GM12878 (cell line): ENCODE measurements around the gene BTF3. TPM values are rescaled to one million over a fixed set of nuclear protein-coding genes. Genes with fewer than 3 reads are reported as not detected.

Experiments
- CBX5 ChIP-seq: sonication (generic); IDR thresholded peaks from 2 replicates; pipeline ENCODE4 v1.6.1; 2016; ENCODE audit warnings: low read depth, moderate library complexity, mild to moderate bottlenecking, inconsistent platforms
- CHD2 ChIP-seq: IDR thresholded peaks from 2 replicates; pipeline ENCODE4 v1.6.1; 2011; ENCODE audit warnings: low read depth, low read length, improper control_type of control experiment, borderline replicate concordance
- EZH2 ChIP-seq: IDR thresholded peaks from 2 replicates; pipeline ENCODE4 v1.6.1; 2012; ENCODE audit warnings: low read depth, mild to moderate bottlenecking, control low read depth, inconsistent platforms, low read length, borderline replicate concordance; ENCODE audit not compliant: control insufficient read depth
- IRF4 ChIP-seq: IDR thresholded peaks from 2 replicates; pipeline ENCODE4 v1.6.1; 2011; ENCODE audit warnings: low read depth, low read length
- IRF5 ChIP-seq: fragments of 450-650 bp; IDR thresholded peaks from 2 replicates; pipeline ENCODE4 v1.6.1; 2017; ENCODE audit warnings: borderline replicate concordance
- JUND ChIP-seq: IDR thresholded peaks from 2 replicates; pipeline ENCODE4 v1.6.1; 2012; ENCODE audit warnings: low read depth, mild to moderate bottlenecking, low read length, improper control_type of control experiment, moderate library complexity
- NFIC ChIP-seq: IDR thresholded peaks from 2 replicates; pipeline ENCODE4 v1.6.1; 2012; ENCODE audit warnings: low read depth, mild to moderate bottlenecking, inconsistent platforms, low read length, moderate library complexity
- NFYB ChIP-seq: IDR thresholded peaks from 2 replicates; pipeline ENCODE4 v1.6.1; 2011; ENCODE audit warnings: low read depth, mild to moderate bottlenecking, low read length, improper control_type of control experiment, moderate library complexity; ENCODE audit not compliant: insufficient read depth
- POLR2AphosphoS2 ChIP-seq: IDR thresholded peaks from 2 replicates; pipeline ENCODE4 v1.6.1; 2011; ENCODE audit warnings: low read depth, mild to moderate bottlenecking, low read length, improper control_type of control experiment, moderate library complexity
- ZBTB11 ChIP-seq: fragments of 450-650 bp; formaldehyde crosslinking; IDR thresholded peaks from 2 replicates; pipeline ENCODE4 v1.5.0; 2022; ENCODE audit warnings: mild to moderate bottlenecking, missing genetic modification characterization
- polyA plus RNA-seq, 11 experiments: library from polyadenylated mRNA; depleted of rRNA in 4 of 11; unstranded in 6 of 11; stranded (reverse) in 5 of 11; fragments of >200 nt; fragmentation: Nextera tagmentation in 4 of 11; fragmentation: Illumina TruSeq in 1 of 11; extraction: Ambion mirVana in 4 of 11; extraction: Trizol in 1 of 11; gene quantifications; 1 replicate in 1 of 11; 2 replicates in 10 of 11; pipeline versions ENCODE4 v1.2.1 to v1.2.3, GENCODE V29; 2011 to 2016; ENCODE audit warnings: inconsistent platforms in 2 of 11, missing spikeins in 2 of 11, low read depth in 1 of 11
- total RNA-seq, 4 experiments: library from RNA; depleted of rRNA in 3 of 4; stranded (reverse); fragments of >200 nt in 3 of 4; fragmentation: Illumina TruSeq in 1 of 4; extraction: Trizol in 1 of 4; gene quantifications; 2 replicates each; pipeline versions ENCODE4 v1.2.1 to v1.2.3, GENCODE V29; 2013 to 2021
- TF ChIP-seq, protein P1 (sequence below): fragments of 450-650 bp; IDR thresholded peaks from 2 replicates; pipeline ENCODE4 v1.6.1; 2017; ENCODE audit warnings: mild to moderate bottlenecking, low read depth, inconsistent platforms; ENCODE audit not compliant: poor library complexity, severe bottlenecking

BTF3 gene
- total and polyA plus RNA-seq, 10 of the 15 experiments (the other 5 are each of a cell fraction or from before 2014, with no cell fraction given), result 492 to 1,650 (median 904) TPM

- no peak for TF ChIP-seq EZH2
- no peak for TF ChIP-seq IRF4
- no peak for TF ChIP-seq JUND
- no peak for TF ChIP-seq NFIC
- TF ChIP-seq IRF5, result no peak
- TF ChIP-seq, protein P1, sequence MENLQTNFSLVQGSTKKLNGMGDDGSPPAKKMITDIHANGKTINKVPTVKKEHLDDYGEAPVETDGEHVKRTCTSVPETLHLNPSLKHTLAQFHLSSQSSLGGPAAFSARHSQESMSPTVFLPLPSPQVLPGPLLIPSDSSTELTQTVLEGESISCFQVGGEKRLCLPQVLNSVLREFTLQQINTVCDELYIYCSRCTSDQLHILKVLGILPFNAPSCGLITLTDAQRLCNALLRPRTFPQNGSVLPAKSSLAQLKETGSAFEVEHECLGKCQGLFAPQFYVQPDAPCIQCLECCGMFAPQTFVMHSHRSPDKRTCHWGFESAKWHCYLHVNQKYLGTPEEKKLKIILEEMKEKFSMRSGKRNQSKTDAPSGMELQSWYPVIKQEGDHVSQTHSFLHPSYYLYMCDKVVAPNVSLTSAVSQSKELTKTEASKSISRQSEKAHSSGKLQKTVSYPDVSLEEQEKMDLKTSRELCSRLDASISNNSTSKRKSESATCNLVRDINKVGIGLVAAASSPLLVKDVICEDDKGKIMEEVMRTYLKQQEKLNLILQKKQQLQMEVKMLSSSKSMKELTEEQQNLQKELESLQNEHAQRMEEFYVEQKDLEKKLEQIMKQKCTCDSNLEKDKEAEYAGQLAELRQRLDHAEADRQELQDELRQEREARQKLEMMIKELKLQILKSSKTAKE, result no peak
- no peak for TF ChIP-seq CBX5
- TF ChIP-seq NFYB, result no peak
- no peak; the same call in none of the 2 replicates for TF ChIP-seq POLR2AphosphoS2
- TF ChIP-seq ZBTB11 (CRISPR knock-in tag), result peak; percentile 55
- no peak for TF ChIP-seq CHD2
Observed at GRCh38 chr5:73498057-73498992, at the start of gene BTF3 (continued).
